Loucy (cell line): Measurements from ENCODE around the gene CDH22.

ENCODE experiments used
- H2AFZ ChIP-seq: fragments of 200-600 bp; sonication (generic); 2 replicates; pipeline ENCODE4 v1.6.0; 2016; ENCODE audit warnings: antibody characterized with exemption, mild to moderate bottlenecking, low read length, moderate library complexity
- H3F3A ChIP-seq: fragments of 200-600 bp; 2 replicates; pipeline ENCODE4 v1.6.0; 2016; ENCODE audit warnings: antibody characterized with exemption, low read depth, mild to moderate bottlenecking
- H3K27me3 ChIP-seq: fragments of 200-600 bp; sonication (generic); 2 replicates; pipeline ENCODE4 v1.6.1; 2014; ENCODE audit warnings: low read length, mild to moderate bottlenecking; ENCODE audit not compliant: insufficient read depth, poor library complexity, severe bottlenecking
- H3K36me3 ChIP-seq: fragments of 200-600 bp; sonication (generic); 2 replicates; pipeline ENCODE4 v1.6.1; 2016; ENCODE audit warnings: low read length; ENCODE audit not compliant: insufficient read depth
- H3K4me1 ChIP-seq: fragments of 200-600 bp; sonication (generic); 2 replicates; pipeline ENCODE4 v1.5.1; 2014; ENCODE audit warnings: low read length, mild to moderate bottlenecking; ENCODE audit not compliant: insufficient read depth, poor library complexity, severe bottlenecking
- H3K4me2 ChIP-seq: fragments of 200-600 bp; sonication (generic); 2 replicates; pipeline ENCODE4 v1.6.0; 2014; ENCODE audit warnings: antibody characterized with exemption, low read length, low read depth, mild to moderate bottlenecking; ENCODE audit not compliant: poor library complexity, severe bottlenecking
- H3K4me3 ChIP-seq: fragments of 200-600 bp; sonication (generic); 2 replicates; pipeline ENCODE4 v1.5.1; 2014; ENCODE audit warnings: low read length, mild to moderate bottlenecking, mixed read lengths; ENCODE audit not compliant: poor library complexity, severe bottlenecking
- H3K79me2 ChIP-seq: fragments of 200-600 bp; sonication (generic); 2 replicates; pipeline ENCODE4 v1.6.1; 2014; ENCODE audit warnings: low read length; ENCODE audit not compliant: insufficient read depth
- H3K9ac ChIP-seq: fragments of 200-600 bp; sonication (generic); 2 replicates; pipeline ENCODE4 v1.6.0; 2014; ENCODE audit warnings: mild to moderate bottlenecking, low read depth, low read length, moderate library complexity; ENCODE audit not compliant: poor library complexity, severe bottlenecking
- H3K9me2 ChIP-seq: fragments of 200-600 bp; sonication (generic); replicated peaks from 2 replicates; pipeline ENCODE4 v1.6.1; 2016; ENCODE audit warnings: low read depth, low read length, mixed read lengths
- H3K9me3 ChIP-seq: fragments of 200-600 bp; sonication (generic); 2 replicates; pipeline ENCODE4 v1.6.1; 2014; ENCODE audit warnings: mild to moderate bottlenecking, antibody characterized with exemption, low read length, low read depth; ENCODE audit not compliant: insufficient read depth
- H4K20me1 ChIP-seq: fragments of 200-600 bp; sonication (generic); 2 replicates; pipeline ENCODE4 v1.6.0; 2014; ENCODE audit warnings: antibody characterized with exemption, low read length, mild to moderate bottlenecking; ENCODE audit not compliant: insufficient read depth, poor library complexity, severe bottlenecking
- CTCF ChIP-seq: fragments of 200-600 bp; sonication (generic); conservative IDR thresholded peaks from 2 replicates; pipeline ENCODE4 v1.5.1; 2014; ENCODE audit warnings: mild to moderate bottlenecking, antibody characterized with exemption, low read length
- EZH2phosphoT487 ChIP-seq: fragments of 200-600 bp; IDR thresholded peaks from 2 replicates; pipeline ENCODE4 v1.6.1; 2018; ENCODE audit warnings: antibody characterized with exemption, mild to moderate bottlenecking, moderate library complexity, borderline replicate concordance

CDH22 gene

GRCh38 chr20:46173652-46174468, 134.4 kb downstream of the CDH22 start:
- Histone ChIP-seq H2AFZ (no peak overlapping the region), H3K36me3 (no peaks in the 10 kb centered on the region), H3K9ac (no peak overlapping the region), H3F3A (no peaks in the 10 kb centered on the region), H3K27me3 (no peaks in the 10 kb centered on the region), H4K20me1 (no peaks in the 10 kb centered on the region), H3K4me2 (no peak overlapping the region), H3K9me2 (no peaks in the 10 kb centered on the region), H3K79me2 (no peaks in the 10 kb centered on the region), H3K4me1 (no peaks in the 10 kb centered on the region), H3K4me3 (no peak overlapping the region), H3K9me3 (no peaks in the 10 kb centered on the region)
- TF ChIP-seq CTCF: no peak
- no peak for TF ChIP-seq EZH2phosphoT487

- no peak overlapping the region for H3K9ac ChIP-seq
- no peaks in the 10 kb centered on the region for H3K36me3 ChIP-seq
- H3K9me3 ChIP-seq: no peaks in the 10 kb centered on the region
- no peak overlapping the region for H3K4me3 ChIP-seq
- H3K4me2 ChIP-seq: no peak overlapping the region
- no peaks in the 10 kb centered on the region for H3K79me2 ChIP-seq
- no peaks in the 10 kb centered on the region for H3F3A ChIP-seq
- H2AFZ ChIP-seq: no peak overlapping the region
- H3K9me2 ChIP-seq: no peaks in the 10 kb centered on the region
- H3K4me1 ChIP-seq: no peaks in the 10 kb centered on the region
- no peaks in the 10 kb centered on the region for H4K20me1 ChIP-seq
- TF ChIP-seq EZH2phosphoT487 (no peak), CTCF (no peak)
- no peaks in the 10 kb centered on the region for H3K27me3 ChIP-seq
Measured at GRCh38 chr20:46172961-46173536, 135.2 kb downstream of the CDH22 start.

GRCh38 chr20:46172455-46172854, 135.8 kb downstream of the CDH22 start:
- H3K4me2 ChIP-seq: no peak overlapping the region
- H3K9ac ChIP-seq: no peak overlapping the region
- no peak overlapping the region for H2AFZ ChIP-seq
- H3K9me2 ChIP-seq: no peaks in the 10 kb centered on the region
- no peaks in the 10 kb centered on the region for H3K4me1 ChIP-seq
- no peak overlapping the region for H3K4me3 ChIP-seq
- TF ChIP-seq CTCF: no peak
- no peak for TF ChIP-seq EZH2phosphoT487
- H3K9me3 ChIP-seq: no peaks in the 10 kb centered on the region
- H3K79me2 ChIP-seq: no peaks in the 10 kb centered on the region
- no peaks in the 10 kb centered on the region for H4K20me1 ChIP-seq
- H3K27me3 ChIP-seq: no peaks in the 10 kb centered on the region
- H3K36me3 ChIP-seq: no peaks in the 10 kb centered on the region
- no peaks in the 10 kb centered on the region for H3F3A ChIP-seq
